ENCODE results near the gene ANKH.
"Not testable (repeated sequence)": the region's sequence is repeated elsewhere in the genome, so short reads cannot be mapped to it uniquely, and the experiment has no call there.

The ANKH gene

GRCh38 chr5:14882658-14883580 lies 11.3 kb upstream of the ANKH start:
- Histone ChIP-seq H3K9ac (ENCODE audit: insufficient read length, low read depth) (no peak overlapping the region), H3K27me3 (ENCODE audit: insufficient read depth, insufficient read length) (no peaks in the 10 kb centered on the region), H3K4me1 (ENCODE audit: insufficient read depth, insufficient read length) (peaks cover 3% of the 10 kb centered on the region), H3K36me3 (ENCODE audit: insufficient read depth, insufficient read length, low read length) (no peaks in the 10 kb centered on the region), H3K9me3 (ENCODE audit: insufficient read depth, low read length) (no peaks in the 10 kb centered on the region), H3K4me3 (ENCODE audit: insufficient read length, low read depth) (no peak overlapping the region)
- DNase-seq (ENCODE audit: low read depth, low spot score), result no peak
- TF ChIP-seq YY1 (IDR thresholded peaks at IDR 0.05; ENCODE audit: insufficient read depth, insufficient read length) (no peak), ZNF274 (IDR thresholded peaks at IDR 0.05; ENCODE audit: low read depth, low read length) (no peak), SUZ12 (IDR thresholded peaks at IDR 0.05; ENCODE audit: extremely low read depth, insufficient read depth, insufficient read length) (no peak)

GRCh38 chr5:14881826-14882225 lies 10.2 kb upstream of the ANKH start:
- Histone ChIP-seq H3K36me3 (ENCODE audit: insufficient read depth, insufficient read length, low read length) (no peaks in the 10 kb centered on the region), H3K27me3 (ENCODE audit: insufficient read depth, insufficient read length) (no peaks in the 10 kb centered on the region), H3K9ac (ENCODE audit: insufficient read length, low read depth) (no peak overlapping the region), H3K4me3 (ENCODE audit: insufficient read length, low read depth) (no peak overlapping the region), H3K9me3 (ENCODE audit: insufficient read depth, low read length) (no peaks in the 10 kb centered on the region), H3K4me1 (ENCODE audit: insufficient read depth, insufficient read length) (peaks cover 3% of the 10 kb centered on the region)
- DNase-seq (ENCODE audit: low read depth, low spot score), result no peak
- TF ChIP-seq SUZ12 (IDR thresholded peaks at IDR 0.05; ENCODE audit: extremely low read depth, insufficient read depth, insufficient read length) (no peak), ZNF274 (IDR thresholded peaks at IDR 0.05; ENCODE audit: low read depth, low read length) (no peak), YY1 (IDR thresholded peaks at IDR 0.05; ENCODE audit: insufficient read depth, insufficient read length) (no peak)

GRCh38 chr5:14880688-14881087 lies 9.1 kb upstream of the ANKH start:
- Histone ChIP-seq H3K36me3 (ENCODE audit: insufficient read depth, insufficient read length, low read length) (no peaks in the 10 kb centered on the region), H3K9me3 (ENCODE audit: insufficient read depth, low read length) (no peaks in the 10 kb centered on the region), H3K9ac (ENCODE audit: insufficient read length, low read depth) (no peak overlapping the region), H3K27me3 (ENCODE audit: insufficient read depth, insufficient read length) (peaks cover 1% of the 10 kb centered on the region), H3K4me1 (ENCODE audit: insufficient read depth, insufficient read length) (peaks cover 3% of the 10 kb centered on the region), H3K4me3 (ENCODE audit: insufficient read length, low read depth) (no peak overlapping the region)
- no peak for DNase-seq (ENCODE audit: low read depth, low spot score)
- TF ChIP-seq SUZ12 (IDR thresholded peaks at IDR 0.05; ENCODE audit: extremely low read depth, insufficient read depth, insufficient read length), result no peak
- no peak for TF ChIP-seq ZNF274 (IDR thresholded peaks at IDR 0.05; ENCODE audit: low read depth, low read length)
- TF ChIP-seq YY1 (IDR thresholded peaks at IDR 0.05; ENCODE audit: insufficient read depth, insufficient read length), result no peak

- no peak for TF ChIP-seq SUZ12 (IDR thresholded peaks at IDR 0.05; ENCODE audit: extremely low read depth, insufficient read depth, insufficient read length)
- TF ChIP-seq YY1 (IDR thresholded peaks at IDR 0.05; ENCODE audit: insufficient read depth, insufficient read length), result no peak
- TF ChIP-seq ZNF274 (IDR thresholded peaks at IDR 0.05; ENCODE audit: low read depth, low read length), result no peak
- Histone ChIP-seq H3K4me3 (ENCODE audit: insufficient read length, low read depth) (no peak overlapping the region), H3K9me3 (ENCODE audit: insufficient read depth, low read length) (no peaks in the 10 kb centered on the region), H3K27me3 (ENCODE audit: insufficient read depth, insufficient read length) (peaks cover 3% of the 10 kb centered on the region), H3K9ac (ENCODE audit: insufficient read length, low read depth) (no peak overlapping the region), H3K36me3 (ENCODE audit: insufficient read depth, insufficient read length, low read length) (no peaks in the 10 kb centered on the region), H3K4me1 (ENCODE audit: insufficient read depth, insufficient read length) (peaks cover 3% of the 10 kb centered on the region)
- DNase-seq (ENCODE audit: low read depth, low spot score), result no peak
Measured at GRCh38 chr5:14879937-14880589, 8.5 kb upstream of the ANKH start.

- TF ChIP-seq SUZ12 (IDR thresholded peaks at IDR 0.05; ENCODE audit: extremely low read depth, insufficient read depth, insufficient read length), result no peak
- TF ChIP-seq ZNF274 (IDR thresholded peaks at IDR 0.05; ENCODE audit: low read depth, low read length), result no peak
- no peak for TF ChIP-seq YY1 (IDR thresholded peaks at IDR 0.05; ENCODE audit: insufficient read depth, insufficient read length)
- Histone ChIP-seq H3K9me3 (ENCODE audit: insufficient read depth, low read length) (no peaks in the 10 kb centered on the region), H3K4me1 (ENCODE audit: insufficient read depth, insufficient read length) (peaks cover 3% of the 10 kb centered on the region), H3K36me3 (ENCODE audit: insufficient read depth, insufficient read length, low read length) (no peaks in the 10 kb centered on the region), H3K27me3 (ENCODE audit: insufficient read depth, insufficient read length) (peaks cover 4% of the 10 kb centered on the region), H3K4me3 (ENCODE audit: insufficient read length, low read depth) (no peak overlapping the region), H3K9ac (ENCODE audit: insufficient read length, low read depth) (no peak overlapping the region)
- no peak for DNase-seq (ENCODE audit: low read depth, low spot score)
Measured at GRCh38 chr5:14879393-14879792, 7.8 kb upstream of the ANKH start.

GRCh38 chr5:14878192-14878591 lies 6.6 kb upstream of the ANKH start:
- H3K9ac ChIP-seq (ENCODE audit: insufficient read length, low read depth); H3K9me3 ChIP-seq (ENCODE audit: insufficient read depth, low read length); H3K4me3 ChIP-seq (ENCODE audit: insufficient read length, low read depth); H3K4me1 ChIP-seq (ENCODE audit: insufficient read depth, insufficient read length); H3K36me3 ChIP-seq (ENCODE audit: insufficient read depth, insufficient read length, low read length); DNase-seq (ENCODE audit: low read depth, low spot score): not testable (repeated sequence)
- peaks cover 15% of the 10 kb centered on the region for H3K27me3 ChIP-seq (ENCODE audit: insufficient read depth, insufficient read length)

GRCh38 chr5:14876095-14876494 lies 4.5 kb upstream of the ANKH start:
- no peak overlapping the region for H3K4me3 ChIP-seq (ENCODE audit: insufficient read length, low read depth)
- TF ChIP-seq SUZ12 (IDR thresholded peaks at IDR 0.05; ENCODE audit: extremely low read depth, insufficient read depth, insufficient read length) (no peak), ZNF274 (IDR thresholded peaks at IDR 0.05; ENCODE audit: low read depth, low read length) (no peak), YY1 (IDR thresholded peaks at IDR 0.05; ENCODE audit: insufficient read depth, insufficient read length) (no peak)
- H3K9ac ChIP-seq (ENCODE audit: insufficient read length, low read depth), result no peak overlapping the region
- H3K9me3 ChIP-seq (ENCODE audit: insufficient read depth, low read length), result no peaks in the 10 kb centered on the region
- H3K4me1 ChIP-seq (ENCODE audit: insufficient read depth, insufficient read length), result no peaks in the 10 kb centered on the region
- H3K27me3 ChIP-seq (ENCODE audit: insufficient read depth, insufficient read length), result peaks cover 26% of the 10 kb centered on the region
- no peak for DNase-seq (ENCODE audit: low read depth, low spot score)
- H3K36me3 ChIP-seq (ENCODE audit: insufficient read depth, insufficient read length, low read length), result no peaks in the 10 kb centered on the region
